ENCODE data around the gene LRRC39. TPM values are rescaled to one million over a fixed set of nuclear protein-coding genes. Genes with fewer than 3 reads are reported as not detected.

Gene LRRC39
- 0.24 and 0.65 TPM in 2 replicates for total RNA-seq

DNA sequence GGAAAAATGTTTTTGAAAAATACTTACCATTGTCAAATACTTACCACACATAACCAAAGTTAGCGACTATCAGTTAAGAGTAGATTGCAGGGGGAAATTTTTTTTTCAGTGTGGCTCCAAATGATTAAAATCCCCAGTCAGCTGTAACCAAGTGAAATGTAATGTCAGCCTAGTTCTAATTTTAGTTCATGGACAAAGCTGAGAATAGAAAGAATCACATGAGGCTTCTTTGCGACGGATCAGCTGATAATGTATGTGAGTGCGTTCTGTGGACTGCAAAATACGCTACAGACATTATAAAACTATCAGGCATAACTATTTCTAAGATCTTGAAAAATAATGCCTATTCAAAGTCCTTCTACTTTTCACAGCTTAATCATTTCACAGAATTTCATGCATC lies at the start of gene LRRC39:
TSS of gene LRRC39 (minus strand) at position 166 of the 400 bp plus-strand sequence. CDS start 9,740 bp downstream, outside the sequence.

DNA sequence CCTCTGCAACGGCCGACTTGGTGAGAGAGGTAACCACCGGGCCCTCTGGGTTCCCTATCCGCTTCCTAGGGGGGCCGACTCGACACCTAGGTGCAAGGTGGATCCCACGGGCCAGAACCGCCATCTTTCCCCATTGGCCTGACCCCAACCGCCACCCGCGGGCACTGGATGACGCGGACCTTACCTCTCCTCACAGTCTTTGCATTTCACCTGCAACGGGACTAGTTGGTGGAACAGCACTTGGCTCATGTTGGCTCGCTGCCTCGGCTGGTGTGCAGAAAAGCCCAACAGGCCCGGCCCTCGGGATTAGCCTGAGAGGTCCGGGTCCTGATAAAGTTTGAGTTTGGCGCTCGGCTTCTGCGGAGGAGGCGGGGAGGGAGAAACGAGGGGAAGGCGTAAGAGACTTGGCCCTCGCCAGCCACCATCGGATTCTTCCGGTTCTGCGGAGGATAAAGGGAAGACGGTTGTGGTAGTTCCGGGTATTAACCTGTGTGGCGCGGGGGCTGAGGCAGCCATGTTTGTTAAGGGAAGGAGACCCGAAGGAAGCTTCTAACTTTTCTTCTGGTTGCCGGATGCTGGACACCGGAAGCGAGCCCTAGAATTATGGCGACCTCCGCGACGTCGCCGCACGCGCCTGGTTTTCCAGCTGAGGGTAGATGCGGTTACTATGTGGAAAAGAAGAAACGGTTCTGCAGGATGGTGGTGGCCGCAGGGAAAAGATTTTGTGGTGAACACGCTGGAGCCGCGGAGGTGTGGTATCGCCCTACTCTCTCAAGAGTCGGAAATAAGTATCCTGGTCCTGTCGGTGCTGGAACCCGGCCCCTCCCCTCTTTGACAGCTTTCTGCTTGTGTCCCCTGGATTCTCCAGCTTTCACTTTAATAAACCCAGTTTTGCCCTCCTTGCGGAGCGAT lies 45.2 kb downstream of the LRRC39 start, which contains the start of the genes SASS6 and TRMT13:
TSS of gene SASS6 (minus strand) at position 365 of the 912 bp plus-strand sequence. CDS start at position 249, 116 bp downstream.
TSS of gene TRMT13 (plus strand) at position 598 of the 912 bp plus-strand sequence. CDS start at position 604, 6 bp downstream.

Small RNA genes within 50 kb of the gene (small RNA-seq; reads per million reads assigned to genes)
- gene AC093019.1 (not detected), gene RPL23AP90 (not detected)

Other genes with a start within 250 kb of the LRRC39 start
- gene SLC35A3, start 208.3 kb downstream of the LRRC39 start, total RNA-seq, result 24.8 and 30.5 TPM in 2 replicates
- gene SASS6, start 45.3 kb downstream of the LRRC39 start, total RNA-seq, result 1.3 and 1.8 TPM in 2 replicates
- 9.4 and 13.0 TPM in 2 replicates for gene TRMT13, start 45.1 kb downstream of the LRRC39 start, total RNA-seq
- 4.6 and 5.8 TPM in 2 replicates for gene DBT, start 71.6 kb upstream of the LRRC39 start, total RNA-seq
- 26.5 and 30.0 TPM in 2 replicates for gene RTCA, start 88.0 kb upstream of the LRRC39 start, total RNA-seq
- 2.4 and 4.9 TPM in 2 replicates for gene CDC14A, start 174.2 kb upstream of the LRRC39 start, total RNA-seq

Measured in hair follicle dermal papilla cell (primary cell).